Uterus (tissue), 4 donors: ENCODE measurements around the gene LYRM4. TPM values are rescaled to one million over a fixed set of nuclear protein-coding genes. Genes with fewer than 3 reads are reported as not detected.
A peak's percentile ranks its signal among the peaks of the same experiment; 100 is the strongest.

ENCODE experiments used
- DNase-seq, 2 donors: peaks; one replicate each; pipeline ENCODE4 v3.0.0-alpha.2; 2019 to 2020
- H3K27ac ChIP-seq, 2 donors: fragments of 200-600 bp; sonication (generic); 1 replicate in 1 of 2; 2 replicates in 1 of 2; pipeline ENCODE4 v1.5.1; 2016 to 2018
- H3K27me3 ChIP-seq, 2 donors: fragments of 200-600 bp; sonication (generic); one replicate each; pipeline ENCODE4 v1.5.1; 2018 to 2019; ENCODE audit warnings: control low read depth in 1 of 2
- H3K36me3 ChIP-seq, 2 donors: fragments of 200-600 bp; sonication (generic); one replicate each; pipeline ENCODE4 v1.5.1; 2019; ENCODE audit warnings: control low read depth in 1 of 2
- H3K4me1 ChIP-seq, 2 donors: fragments of 200-600 bp; sonication (generic); one replicate each; pipeline ENCODE4 v1.5.1; 2018 to 2019; ENCODE audit warnings: control low read depth in 1 of 2
- H3K4me3 ChIP-seq, 2 donors: fragments of 200-600 bp; sonication (generic); 1 replicate in 1 of 2; 2 replicates in 1 of 2; pipeline ENCODE4 v1.5.1; 2018 to 2019; ENCODE audit warnings: mild to moderate bottlenecking in 1 of 2
- H3K9me3 ChIP-seq, 2 donors: fragments of 200-600 bp; sonication (generic); one replicate each; pipeline ENCODE4 v1.5.1; 2019; ENCODE audit warnings: control low read depth in 1 of 2
- CTCF ChIP-seq, 4 experiments: fragments of 200-600 bp in 2 of 4; fragments of 450-650 bp in 2 of 4; sonication (generic) in 2 of 4; IDR thresholded peaks; one replicate each; pipeline ENCODE4 v1.5.1; 2016 to 2019; ENCODE audit warnings: antibody characterized with exemption in 4 of 4, mild to moderate bottlenecking in 2 of 4, moderate library complexity in 1 of 4
- POLR2A ChIP-seq, 2 donors: fragments of 450-650 bp; IDR thresholded peaks; one replicate each; pipeline ENCODE4 v1.6.1; 2016; ENCODE audit warnings: antibody characterized with exemption in 2 of 2, mild to moderate bottlenecking in 1 of 2, moderate library complexity in 1 of 2
- intact Hi-C: fragments of 100-400 bp; cut with DNase I; formaldehyde crosslinking; loops from one replicate; pipeline ENCODE4 v1.15.1; 2023; ENCODE audit warnings: low total_unique reads
- total RNA-seq, 4 donors: library from RNA; depleted of rRNA in 3 of 4; stranded (reverse); fragments of >200 nt in 3 of 4; gene quantifications; one replicate each; pipeline versions ENCODE4 v1.1.0 to v1.2.4, GENCODE V29; 2014 to 2023
- donor health status: DM: yes; HTN: yes; CAD: no.

Gene LYRM4
- total RNA-seq, 4 donors from 2014 or later: 3.1 to 33.0 (median 15.7) TPM

GRCh38 chr6:5206920-5207561 is 53.7 kb downstream of the LYRM4 start:
- TF ChIP-seq POLR2A (IDR thresholded peaks at IDR 0.05): no peak
- no peak for TF ChIP-seq CTCF (IDR thresholded peaks at IDR 0.05)
- H3K36me3 ChIP-seq: no peaks in the 10 kb centered on the region
- peaks cover 14 to 19% of the 10 kb centered on the region in 2 donors for H3K4me1 ChIP-seq
- no peak for DNase-seq
- no peaks in the 10 kb centered on the region for H3K9me3 ChIP-seq
- intact Hi-C loops: no loop called here
- H3K27me3 ChIP-seq: no peaks in the 10 kb centered on the region
- peak overlapping the region; percentile 81 to 85 for H3K27ac ChIP-seq
- H3K4me3 ChIP-seq: no peak overlapping the region

GRCh38 chr6:5205877-5206850 is 54.6 kb downstream of the LYRM4 start:
- H3K4me1 ChIP-seq: peaks cover 14 to 19% of the 10 kb centered on the region in 2 donors
- no peaks in the 10 kb centered on the region for H3K27me3 ChIP-seq
- H3K4me3 ChIP-seq: no peak overlapping the region
- peak overlapping the region; percentile 81 to 85 for H3K27ac ChIP-seq
- peak; percentile 68 to 81 for DNase-seq
- no peaks in the 10 kb centered on the region for H3K9me3 ChIP-seq
- TF ChIP-seq POLR2A (IDR thresholded peaks at IDR 0.05) (no peak), CTCF (IDR thresholded peaks at IDR 0.05) (peak in 1 of 4 experiments; percentile 3)
- H3K36me3 ChIP-seq: no peaks in the 10 kb centered on the region
- intact Hi-C loops: no loop called here

- peaks cover 14 to 19% of the 10 kb centered on the region in 2 donors for H3K4me1 ChIP-seq
Observed at GRCh38 chr6:5205035-5205507, 55.7 kb downstream of the LYRM4 start.

GRCh38 chr6:5204376-5204775 is 56.4 kb downstream of the LYRM4 start:
- intact Hi-C loops: no loop called here
- H3K4me3 ChIP-seq: no peak overlapping the region
- H3K27me3 ChIP-seq: no peaks in the 10 kb centered on the region
- H3K4me1 ChIP-seq: peaks cover 14 to 19% of the 10 kb centered on the region in 2 donors
- H3K27ac ChIP-seq: peak overlapping the region; percentile 81 to 85
- no peaks in the 10 kb centered on the region for H3K9me3 ChIP-seq
- no peak for DNase-seq
- TF ChIP-seq POLR2A (IDR thresholded peaks at IDR 0.05): no peak
- no peak for TF ChIP-seq CTCF (IDR thresholded peaks at IDR 0.05)
- H3K36me3 ChIP-seq: no peaks in the 10 kb centered on the region

More at GRCh38 chr6:5205035-5205507, 55.7 kb downstream of the LYRM4 start:
- Histone ChIP-seq H3K36me3 (no peaks in the 10 kb centered on the region), H3K27me3 (no peaks in the 10 kb centered on the region), H3K9me3 (no peaks in the 10 kb centered on the region), H3K27ac (peak overlapping the region; percentile 81 to 85), H3K4me3 (no peak overlapping the region)
- intact Hi-C loops: no loop called here
- peak; percentile 30 for DNase-seq
- TF ChIP-seq POLR2A (IDR thresholded peaks at IDR 0.05): no peak
- TF ChIP-seq CTCF (IDR thresholded peaks at IDR 0.05): no peak
